ENCODE data around the gene MAGI2.

GRCh38 chr7:79258826-79259225 lies 194.6 kb downstream of the MAGI2 start:
- no peak for TF ChIP-seq POLR2A (IDR thresholded peaks at IDR 0.05; ENCODE audit: low read depth, low read length)
- no peak for TF ChIP-seq POLR2AphosphoS5 (IDR thresholded peaks at IDR 0.05; ENCODE audit: low read depth, low read length)
- TF ChIP-seq TAF1 (IDR thresholded peaks at IDR 0.05; ENCODE audit: low read depth, low read length), result no peak
- no peak for TF ChIP-seq SPI1 (IDR thresholded peaks at IDR 0.05; ENCODE audit: low read depth, low read length)
- no peak for TF ChIP-seq POU2F2 (IDR thresholded peaks at IDR 0.05; ENCODE audit: low read depth, low read length)
- TF ChIP-seq PAX5 (IDR thresholded peaks at IDR 0.05; ENCODE audit: insufficient read depth, low read length, severe bottlenecking), result no peak

Measured in GM12891 (cell line).